Neural crest cell (in vitro differentiated cells): ENCODE results near the gene NMT2. TPM values are rescaled to one million over a fixed set of nuclear protein-coding genes. Genes with fewer than 3 reads are reported as not detected.

Source experiments
- DNase-seq: peaks from one replicate; pipeline ENCODE4 v3.0.0; 2021; ENCODE audit warnings: low read depth, mixed read lengths, low spot score
- H3K27ac Mint-ChIP-seq: one replicate; pipeline ENCODE4 v1.8.0; 2021; ENCODE audit warnings: mild to moderate bottlenecking, mixed read lengths; ENCODE audit not compliant: unreplicated experiment
- H3K27me3 Mint-ChIP-seq: 2 replicates; pipeline ENCODE4 v1.8.0; 2021; ENCODE audit warnings: low read depth, mild to moderate bottlenecking, mixed read lengths
- H3K36me3 Mint-ChIP-seq: 2 replicates; pipeline ENCODE4 v1.8.0; 2021; ENCODE audit warnings: low read depth, mild to moderate bottlenecking, mixed read lengths
- H3K4me1 Mint-ChIP-seq: 2 replicates; pipeline ENCODE4 v1.8.0; 2021; ENCODE audit warnings: mixed read lengths
- H3K4me3 Mint-ChIP-seq: one replicate; pipeline ENCODE4 v1.8.0; 2021; ENCODE audit warnings: mild to moderate bottlenecking, mixed read lengths
- H3K9me3 Mint-ChIP-seq: 2 replicates; pipeline ENCODE4 v1.8.0; 2021; ENCODE audit warnings: mixed read lengths
- CTCF ChIP-seq: fragments of 200-600 bp; sonication (generic); conservative IDR thresholded peaks from 2 replicates; pipeline ENCODE4 v1.5.0; 2021; ENCODE audit warnings: antibody characterized with exemption, mild to moderate bottlenecking
- long read RNA-seq: library from polyadenylated mRNA; unstranded; transcript quantifications from one replicate; pipeline ENCODE4 v2.0.0, GENCODE V29; 2020
- total RNA-seq: library from RNA; stranded (reverse); gene quantifications from 2 replicates; pipeline ENCODE4 v1.2.1, GENCODE V29; 2021

NMT2 gene
- 24.4 and 27.7 TPM in 2 replicates for total RNA-seq
- long read RNA-seq, transcript NMT2-202 (12 exons, 2,907 nt), result major isoform, 17 of 33 reads
- long read RNA-seq, partial matches to known transcripts, result 1 of 33 reads
- long read RNA-seq, other reads (novel, unspliced or antisense), result 15 of 33 reads

GRCh38 chr10:15168291-15168785, at the start of gene NMT2:
TSS of gene NMT2 (minus strand) at chr10:15168693. CDS start at chr10:15168612, 81 bp downstream.
- Mint-ChIP-seq H3K27me3 (no peaks in the 10 kb centered on the region), H3K9me3 (no peaks in the 10 kb centered on the region), H3K36me3 (peaks cover 3% of the 10 kb centered on the region), H3K27ac (peak within 1 kb of the TSS; percentile 97), H3K4me3 (peak within 1 kb of the TSS; percentile 92), H3K4me1 (peaks cover 39% of the 10 kb centered on the region)
- peak; percentile 45 for TF ChIP-seq CTCF
- DNase-seq, result peak; percentile 81

- TF ChIP-seq CTCF, result no peak
- no peaks in the 10 kb centered on the region for H3K4me1 Mint-ChIP-seq
- no peak overlapping the region for H3K4me3 Mint-ChIP-seq
- DNase-seq, result no peak
- H3K27me3 Mint-ChIP-seq, result no peaks in the 10 kb centered on the region
- H3K9me3 Mint-ChIP-seq, result no peaks in the 10 kb centered on the region
- no peak overlapping the region for H3K27ac Mint-ChIP-seq
- peaks cover 21% of the 10 kb centered on the region for H3K36me3 Mint-ChIP-seq
These were observed 48.2 kb upstream of the NMT2 start for GRCh38 chr10:15216700-15217099.

GRCh38 chr10:15214237-15214636, 45.7 kb upstream of the NMT2 start:
- DNase-seq, result no peak
- no peak overlapping the region for H3K27ac Mint-ChIP-seq
- H3K4me3 Mint-ChIP-seq, result no peak overlapping the region
- TF ChIP-seq CTCF, result no peak
- peaks cover 5% of the 10 kb centered on the region for H3K4me1 Mint-ChIP-seq
- H3K9me3 Mint-ChIP-seq, result no peaks in the 10 kb centered on the region
- H3K36me3 Mint-ChIP-seq, result peaks cover 27% of the 10 kb centered on the region
- no peaks in the 10 kb centered on the region for H3K27me3 Mint-ChIP-seq

GRCh38 chr10:15213461-15213861, 45.0 kb upstream of the NMT2 start:
- H3K27me3 Mint-ChIP-seq, result no peaks in the 10 kb centered on the region
- peak overlapping the region; percentile 50 for H3K27ac Mint-ChIP-seq
- no peak for TF ChIP-seq CTCF
- H3K4me3 Mint-ChIP-seq, result no peak overlapping the region
- peaks cover 27% of the 10 kb centered on the region for H3K36me3 Mint-ChIP-seq
- H3K9me3 Mint-ChIP-seq, result no peaks in the 10 kb centered on the region
- H3K4me1 Mint-ChIP-seq, result peaks cover 5% of the 10 kb centered on the region
- no peak for DNase-seq

- H3K9me3 Mint-ChIP-seq, result no peaks in the 10 kb centered on the region
- no peak for TF ChIP-seq CTCF
- peaks cover 5% of the 10 kb centered on the region for H3K4me1 Mint-ChIP-seq
- H3K27me3 Mint-ChIP-seq, result no peaks in the 10 kb centered on the region
- H3K4me3 Mint-ChIP-seq, result no peak overlapping the region
- no peak for DNase-seq
- peaks cover 23% of the 10 kb centered on the region for H3K36me3 Mint-ChIP-seq
- H3K27ac Mint-ChIP-seq, result no peak overlapping the region
These were observed 43.0 kb upstream of the NMT2 start for GRCh38 chr10:15211464-15211979.
